ENCODE results near the gene CDHR2. TPM values are rescaled to one million over a fixed set of nuclear protein-coding genes. Genes with fewer than 3 reads are reported as not detected.

CDHR2 gene
- total and polyA plus RNA-seq, 2 of the 13 experiments (the other 11 are each of a cell fraction or from before 2014, with no cell fraction given), result 17.9 to 20.9 TPM

DNA sequence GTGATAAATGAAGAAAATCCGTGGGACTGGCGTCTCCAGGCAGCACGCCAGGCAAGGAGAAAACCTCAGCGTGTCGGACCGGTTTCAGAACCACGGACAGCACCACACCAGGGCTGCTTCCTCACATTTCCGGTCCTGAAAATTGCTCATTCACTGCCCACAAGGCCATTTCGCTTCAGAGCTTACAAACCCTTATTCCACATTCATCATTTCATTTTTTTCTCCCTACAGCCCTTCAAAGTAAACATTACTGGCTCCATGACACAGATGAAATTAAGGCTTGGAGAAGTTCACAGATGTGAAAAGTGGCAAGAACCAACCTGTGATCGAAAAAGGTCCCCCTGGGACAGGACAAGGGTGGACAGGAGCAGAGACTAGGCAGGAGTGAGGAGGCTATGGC lies 62.3 kb downstream of the CDHR2 start (continued):
- TF ChIP-seq, protein P1, sequence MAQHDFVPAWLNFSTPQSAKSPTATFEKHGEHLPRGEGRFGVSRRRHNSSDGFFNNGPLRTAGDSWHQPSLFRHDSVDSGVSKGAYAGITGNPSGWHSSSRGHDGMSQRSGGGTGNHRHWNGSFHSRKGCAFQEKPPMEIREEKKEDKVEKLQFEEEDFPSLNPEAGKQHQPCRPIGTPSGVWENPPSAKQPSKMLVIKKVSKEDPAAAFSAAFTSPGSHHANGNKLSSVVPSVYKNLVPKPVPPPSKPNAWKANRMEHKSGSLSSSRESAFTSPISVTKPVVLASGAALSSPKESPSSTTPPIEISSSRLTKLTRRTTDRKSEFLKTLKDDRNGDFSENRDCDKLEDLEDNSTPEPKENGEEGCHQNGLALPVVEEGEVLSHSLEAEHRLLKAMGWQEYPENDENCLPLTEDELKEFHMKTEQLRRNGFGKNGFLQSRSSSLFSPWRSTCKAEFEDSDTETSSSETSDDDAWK (CRISPR knock-in tag; IDR thresholded peaks at IDR 0.05), result no peak
- TF ChIP-seq ZKSCAN8 (CRISPR knock-in tag; IDR thresholded peaks at IDR 0.05; ENCODE audit: borderline replicate concordance) (0 out of 2 replicates have a peak, but pooled peaks have one; percentile 23), MYNN (CRISPR knock-in tag; IDR thresholded peaks at IDR 0.05; ENCODE audit: low read depth) (no peak), ZNF160 (CRISPR knock-in tag; IDR thresholded peaks at IDR 0.05) (no peak), KLF9 (CRISPR knock-in tag; IDR thresholded peaks at IDR 0.05; ENCODE audit: low read depth) (peak; percentile 40; the same call in 1 of the 2 replicates), FOXO1 (CRISPR knock-in tag; IDR thresholded peaks at IDR 0.05) (peak; percentile 40; the same call in 1 of the 2 replicates), ZFX (CRISPR knock-in tag; IDR thresholded peaks at IDR 0.05; ENCODE audit: low read depth) (no peak), ZFYVE20 (CRISPR knock-in tag; IDR thresholded peaks at IDR 0.05; ENCODE audit: borderline replicate concordance, low read depth) (0 out of 2 replicates have a peak, but pooled peaks have one; percentile 35), ZZZ3 (CRISPR knock-in tag; IDR thresholded peaks at IDR 0.05; ENCODE audit: borderline replicate concordance) (no peak), ZNF781 (CRISPR knock-in tag; IDR thresholded peaks at IDR 0.05; ENCODE audit: borderline replicate concordance, not compliant biosample characterization) (no peak), RNF2 (conservative IDR thresholded peaks at IDR 0.05; ENCODE audit: low read depth) (no peak), ATF7 (IDR thresholded peaks at IDR 0.05) (no peak), ATF7 (CRISPR knock-in tag; IDR thresholded peaks at IDR 0.05) (no peak), ZNF564 (CRISPR knock-in tag; IDR thresholded peaks at IDR 0.05) (no peak), ZNF138 (CRISPR knock-in tag; IDR thresholded peaks at IDR 0.05; ENCODE audit: low read depth) (peak; percentile 57; the same call in 1 of the 2 replicates), ZNF468 (CRISPR knock-in tag; IDR thresholded peaks at IDR 0.05) (no peak)
- TF ChIP-seq, protein P2, sequence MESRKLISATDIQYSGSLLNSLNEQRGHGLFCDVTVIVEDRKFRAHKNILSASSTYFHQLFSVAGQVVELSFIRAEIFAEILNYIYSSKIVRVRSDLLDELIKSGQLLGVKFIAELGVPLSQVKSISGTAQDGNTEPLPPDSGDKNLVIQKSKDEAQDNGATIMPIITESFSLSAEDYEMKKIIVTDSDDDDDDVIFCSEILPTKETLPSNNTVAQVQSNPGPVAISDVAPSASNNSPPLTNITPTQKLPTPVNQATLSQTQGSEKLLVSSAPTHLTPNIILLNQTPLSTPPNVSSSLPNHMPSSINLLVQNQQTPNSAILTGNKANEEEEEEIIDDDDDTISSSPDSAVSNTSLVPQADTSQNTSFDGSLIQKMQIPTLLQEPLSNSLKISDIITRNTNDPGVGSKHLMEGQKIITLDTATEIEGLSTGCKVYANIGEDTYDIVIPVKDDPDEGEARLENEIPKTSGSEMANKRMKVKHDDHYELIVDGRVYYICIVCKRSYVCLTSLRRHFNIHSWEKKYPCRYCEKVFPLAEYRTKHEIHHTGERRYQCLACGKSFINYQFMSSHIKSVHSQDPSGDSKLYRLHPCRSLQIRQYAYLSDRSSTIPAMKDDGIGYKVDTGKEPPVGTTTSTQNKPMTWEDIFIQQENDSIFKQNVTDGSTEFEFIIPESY (CRISPR knock-in tag; IDR thresholded peaks at IDR 0.05), result no peak
- TF ChIP-seq, protein P3, sequence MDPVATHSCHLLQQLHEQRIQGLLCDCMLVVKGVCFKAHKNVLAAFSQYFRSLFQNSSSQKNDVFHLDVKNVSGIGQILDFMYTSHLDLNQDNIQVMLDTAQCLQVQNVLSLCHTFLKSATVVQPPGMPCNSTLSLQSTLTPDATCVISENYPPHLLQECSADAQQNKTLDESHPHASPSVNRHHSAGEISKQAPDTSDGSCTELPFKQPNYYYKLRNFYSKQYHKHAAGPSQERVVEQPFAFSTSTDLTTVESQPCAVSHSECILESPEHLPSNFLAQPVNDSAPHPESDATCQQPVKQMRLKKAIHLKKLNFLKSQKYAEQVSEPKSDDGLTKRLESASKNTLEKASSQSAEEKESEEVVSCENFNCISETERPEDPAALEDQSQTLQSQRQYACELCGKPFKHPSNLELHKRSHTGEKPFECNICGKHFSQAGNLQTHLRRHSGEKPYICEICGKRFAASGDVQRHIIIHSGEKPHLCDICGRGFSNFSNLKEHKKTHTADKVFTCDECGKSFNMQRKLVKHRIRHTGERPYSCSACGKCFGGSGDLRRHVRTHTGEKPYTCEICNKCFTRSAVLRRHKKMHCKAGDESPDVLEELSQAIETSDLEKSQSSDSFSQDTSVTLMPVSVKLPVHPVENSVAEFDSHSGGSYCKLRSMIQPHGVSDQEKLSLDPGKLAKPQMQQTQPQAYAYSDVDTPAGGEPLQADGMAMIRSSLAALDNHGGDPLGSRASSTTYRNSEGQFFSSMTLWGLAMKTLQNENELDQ (CRISPR knock-in tag; IDR thresholded peaks at IDR 0.05; ENCODE audit: borderline replicate concordance), result peak; percentile 75; the same call in 1 of the 2 replicates
- TF ChIP-seq, protein P4, sequence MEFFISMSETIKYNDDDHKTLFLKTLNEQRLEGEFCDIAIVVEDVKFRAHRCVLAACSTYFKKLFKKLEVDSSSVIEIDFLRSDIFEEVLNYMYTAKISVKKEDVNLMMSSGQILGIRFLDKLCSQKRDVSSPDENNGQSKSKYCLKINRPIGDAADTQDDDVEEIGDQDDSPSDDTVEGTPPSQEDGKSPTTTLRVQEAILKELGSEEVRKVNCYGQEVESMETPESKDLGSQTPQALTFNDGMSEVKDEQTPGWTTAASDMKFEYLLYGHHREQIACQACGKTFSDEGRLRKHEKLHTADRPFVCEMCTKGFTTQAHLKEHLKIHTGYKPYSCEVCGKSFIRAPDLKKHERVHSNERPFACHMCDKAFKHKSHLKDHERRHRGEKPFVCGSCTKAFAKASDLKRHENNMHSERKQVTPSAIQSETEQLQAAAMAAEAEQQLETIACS (CRISPR knock-in tag; IDR thresholded peaks at IDR 0.05), result no peak
- TF ChIP-seq, protein P5, sequence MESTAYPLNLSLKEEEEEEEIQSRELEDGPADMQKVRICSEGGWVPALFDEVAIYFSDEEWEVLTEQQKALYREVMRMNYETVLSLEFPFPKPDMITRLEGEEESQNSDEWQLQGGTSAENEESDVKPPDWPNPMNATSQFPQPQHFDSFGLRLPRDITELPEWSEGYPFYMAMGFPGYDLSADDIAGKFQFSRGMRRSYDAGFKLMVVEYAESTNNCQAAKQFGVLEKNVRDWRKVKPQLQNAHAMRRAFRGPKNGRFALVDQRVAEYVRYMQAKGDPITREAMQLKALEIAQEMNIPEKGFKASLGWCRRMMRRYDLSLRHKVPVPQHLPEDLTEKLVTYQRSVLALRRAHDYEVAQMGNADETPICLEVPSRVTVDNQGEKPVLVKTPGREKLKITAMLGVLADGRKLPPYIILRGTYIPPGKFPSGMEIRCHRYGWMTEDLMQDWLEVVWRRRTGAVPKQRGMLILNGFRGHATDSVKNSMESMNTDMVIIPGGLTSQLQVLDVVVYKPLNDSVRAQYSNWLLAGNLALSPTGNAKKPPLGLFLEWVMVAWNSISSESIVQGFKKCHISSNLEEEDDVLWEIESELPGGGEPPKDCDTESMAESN (CRISPR knock-in tag; conservative IDR thresholded peaks at IDR 0.05), result peak; percentile 64; the same call in 1 of the 2 replicates
- TF ChIP-seq, protein P6, sequence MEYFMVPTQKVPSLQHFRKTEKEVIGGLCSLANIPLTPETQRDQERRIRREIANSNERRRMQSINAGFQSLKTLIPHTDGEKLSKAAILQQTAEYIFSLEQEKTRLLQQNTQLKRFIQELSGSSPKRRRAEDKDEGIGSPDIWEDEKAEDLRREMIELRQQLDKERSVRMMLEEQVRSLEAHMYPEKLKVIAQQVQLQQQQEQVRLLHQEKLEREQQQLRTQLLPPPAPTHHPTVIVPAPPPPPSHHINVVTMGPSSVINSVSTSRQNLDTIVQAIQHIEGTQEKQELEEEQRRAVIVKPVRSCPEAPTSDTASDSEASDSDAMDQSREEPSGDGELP (IDR thresholded peaks at IDR 0.05; ENCODE audit: borderline replicate concordance, low read depth), result no peak

All from HepG2 (cell line).